ENCODE measurements around the gene DTYMK. TPM values are rescaled to one million over a fixed set of nuclear protein-coding genes. Genes with fewer than 3 reads are reported as not detected.

Gene DTYMK
- polyA plus RNA-seq, 2 of the 4 experiments (the other 2 are of a cell fraction): 68.7 to 99.5 TPM

GRCh38 chr2:241701149-241701398 lies 14.5 kb upstream of the DTYMK start:
- H3K27ac ChIP-seq: peak overlapping the region; percentile 96 to 100
- 2% methylated on average over 17 of the region's 17 CpGs for WGBS (ENCODE audit: missing lambda C conversion rate)
- peaks cover 15% of the 10 kb centered on the region for H3K4me1 ChIP-seq
- H3K4me3 ChIP-seq: peak overlapping the region; percentile 91
- peak; percentile 80; the same call in 1 of the 2 replicates for TF ChIP-seq ATOH8 (CRISPR knock-in tag; IDR thresholded peaks at IDR 0.05; ENCODE audit: low read depth)
- no peak for TF ChIP-seq POLR2AphosphoS2 (conservative IDR thresholded peaks at IDR 0.05; ENCODE audit: low read length)
- TF ChIP-seq RAD21 (conservative IDR thresholded peaks at IDR 0.05 in 1 of 2, IDR thresholded peaks at IDR 0.05 in 1 of 2): no peak
- no peak for TF ChIP-seq NPAS2 (CRISPR knock-in tag; IDR thresholded peaks at IDR 0.05; ENCODE audit: borderline replicate concordance)
- peak; percentile 88; the same call in 1 of the 2 replicates for TF ChIP-seq E2F6 (IDR thresholded peaks at IDR 0.05; ENCODE audit: borderline replicate concordance, low read depth)
- TF ChIP-seq USF2 (IDR thresholded peaks at IDR 0.05): peak; percentile 48
- no peak for TF ChIP-seq JUNB (IDR thresholded peaks at IDR 0.05)
- no peak for TF ChIP-seq HES2 (IDR thresholded peaks at IDR 0.05)
- no peak for TF ChIP-seq ZNF302 (CRISPR knock-in tag; IDR thresholded peaks at IDR 0.05)
- no peak for TF ChIP-seq NFE2L2 (conservative IDR thresholded peaks at IDR 0.05; ENCODE audit: low read length)
- no peak for TF ChIP-seq HOXA7 (CRISPR knock-in tag; IDR thresholded peaks at IDR 0.05)
- TF ChIP-seq MAX (IDR thresholded peaks at IDR 0.05): peak; percentile 96; the same call in 1 of the 2 replicates
- TF ChIP-seq BHLHE40 (IDR thresholded peaks at IDR 0.05; ENCODE audit: low read depth, low read length): peak; percentile 96
- no peak for TF ChIP-seq GATA3 (IDR thresholded peaks at IDR 0.05; ENCODE audit: borderline replicate concordance)
- no peak for TF ChIP-seq RFX5 (IDR thresholded peaks at IDR 0.05)
- no peak for TF ChIP-seq ZFP36 (IDR thresholded peaks at IDR 0.05; ENCODE audit: borderline replicate concordance, partially characterized antibody)
- no peak for TF ChIP-seq EP300 (IDR thresholded peaks at IDR 0.05)
- no peak for DNase-seq (ENCODE audit: low read depth in 1 of 2, low spot score in 1 of 2)
- H3K9me3 ChIP-seq: peaks cover 5% of the 10 kb centered on the region; the same call in 2 of the 3 replicates
- CTCF ChIA-PET: interaction anchor here (0.6 to 1.6 kb wide), 5 partner anchors 11 to 129 kb away, joined by 3 to 5 read pairs (median 3); partner anchors contain the start of gene DTYMK
- POLR2A ChIA-PET: interaction anchor here (0.7 to 2.4 kb wide), 6 partner anchors 8 to 484 kb away, joined by 3 to 23 read pairs (median 15); partner anchors contain the start of genes D2HGDH and DTYMK
- no peak for ATAC-seq
- H3K4me2 ChIP-seq: peak overlapping the region; percentile 100
- FAIRE-seq: no peak

GRCh38 chr2:241695651-241696050 lies 9.0 kb upstream of the DTYMK start:
- Histone ChIP-seq H3K4me2 (no peak overlapping the region), H3K4me3 (no peak overlapping the region), H3K27ac (no peak overlapping the region), H3K4me1 (peaks cover 14% of the 10 kb centered on the region), H3K9me3 (no peaks in the 10 kb centered on the region)
- CTCF ChIA-PET: no interaction called here
- ATAC-seq (no peak), DNase-seq (ENCODE audit: low read depth in 1 of 2, low spot score in 1 of 2) (no peak), FAIRE-seq (no peak)
- POLR2A ChIA-PET: interaction anchor here (2.5 kb wide), 1 partner anchor 9 kb away, joined by 9 read pairs; the partner anchor contains the start of gene DTYMK
- 97% methylated on average over 4 of the region's 4 CpGs for WGBS (ENCODE audit: missing lambda C conversion rate)
- TF ChIP-seq JUN (IDR thresholded peaks at IDR 0.05): no peak
- no peak for TF ChIP-seq ESRRA (IDR thresholded peaks at IDR 0.05; ENCODE audit: borderline replicate concordance, low read length)
- TF ChIP-seq POLR2A (IDR thresholded peaks at IDR 0.05; ENCODE audit: low read length): no peak
- TF ChIP-seq HDAC2 (IDR thresholded peaks at IDR 0.05): no peak
- no peak for TF ChIP-seq HES2 (IDR thresholded peaks at IDR 0.05)
- TF ChIP-seq MAX (IDR thresholded peaks at IDR 0.05): no peak
- no peak for TF ChIP-seq FOXS1 (CRISPR knock-in tag; IDR thresholded peaks at IDR 0.05)
- no peak for TF ChIP-seq TP53 (CRISPR knock-in tag; IDR thresholded peaks at IDR 0.05)
- no peak for TF ChIP-seq ZC3H11A (IDR thresholded peaks at IDR 0.05)
- no peak for TF ChIP-seq CHD2 (IDR thresholded peaks at IDR 0.05; ENCODE audit: low read length, partially characterized antibody)
- TF ChIP-seq CBX8 (IDR thresholded peaks at IDR 0.05): no peak
- TF ChIP-seq EHF (CRISPR knock-in tag; IDR thresholded peaks at IDR 0.05): no peak
- TF ChIP-seq MYC (IDR thresholded peaks at IDR 0.05; ENCODE audit: borderline replicate concordance, low read length): no peak
- TF ChIP-seq NFE2L2 (conservative IDR thresholded peaks at IDR 0.05; ENCODE audit: low read length): no peak
- no peak for TF ChIP-seq ZFP36 (IDR thresholded peaks at IDR 0.05; ENCODE audit: borderline replicate concordance, partially characterized antibody)
- TF ChIP-seq EHMT2 (IDR thresholded peaks at IDR 0.05; ENCODE audit: low read depth): no peak
- no peak for TF ChIP-seq TFCP2L1 (CRISPR knock-in tag; IDR thresholded peaks at IDR 0.05)
- TF ChIP-seq USF2 (IDR thresholded peaks at IDR 0.05): no peak

All from A549 (cell line).